Activated CD8-positive, alpha-beta memory T cell treated with anti-CD3 and anti-CD28 coated beads, Interleukin-2, amount 50 U/mL, for 24 hours (primary cell): ENCODE measurements around the gene PTPRT.

Source experiments
- DNase-seq: peaks from one replicate; pipeline ENCODE4 v3.0.0-alpha.2; 2020; ENCODE audit errors: extremely low read depth

PTPRT gene

DNA sequence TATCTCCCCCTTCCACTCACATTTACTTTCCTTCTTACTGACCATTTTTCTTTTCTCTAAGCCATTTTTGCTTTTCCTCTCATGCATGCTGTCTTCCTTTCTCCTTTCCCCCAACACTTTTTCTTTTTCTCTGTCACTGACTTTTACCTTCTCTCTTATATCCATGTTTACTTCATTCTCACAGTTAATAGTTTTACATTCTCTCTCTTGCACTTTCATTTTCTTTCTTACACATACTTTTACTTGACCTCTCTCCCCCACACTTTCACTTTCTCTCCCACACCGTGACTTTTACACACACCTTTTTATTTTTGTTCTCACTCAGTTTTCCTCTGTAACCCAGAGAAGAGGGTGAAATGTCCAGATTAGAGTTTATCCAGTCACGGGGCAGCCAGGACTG is 636.3 kb downstream of the PTPRT start:
- DNase-seq, result no peak

DNA sequence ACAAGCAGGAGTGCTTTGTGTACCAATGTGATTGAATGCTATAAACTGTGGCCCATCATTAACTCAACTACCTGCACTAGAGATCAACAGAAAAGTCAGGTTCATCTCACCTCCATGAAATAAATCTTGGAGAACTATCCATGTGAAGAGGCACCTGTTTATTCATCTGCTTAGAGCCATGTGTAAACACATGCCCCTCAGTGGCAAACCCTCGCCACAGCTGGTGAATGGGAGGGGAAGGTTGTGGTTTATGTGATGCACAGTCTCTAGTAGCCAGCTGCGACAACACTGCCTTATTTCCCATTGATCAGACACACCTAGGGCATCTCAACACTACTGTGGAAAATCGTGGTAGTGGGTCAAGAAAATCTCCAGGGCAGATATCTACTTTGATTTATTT is 640.2 kb downstream of the PTPRT start:
- no peak for DNase-seq

- no peak for DNase-seq
Measured at GRCh38 chr20:42544926-42545325, 644.8 kb downstream of the PTPRT start.

- no peak for DNase-seq
Measured at GRCh38 chr20:42532831-42533230, 656.9 kb downstream of the PTPRT start.

DNA sequence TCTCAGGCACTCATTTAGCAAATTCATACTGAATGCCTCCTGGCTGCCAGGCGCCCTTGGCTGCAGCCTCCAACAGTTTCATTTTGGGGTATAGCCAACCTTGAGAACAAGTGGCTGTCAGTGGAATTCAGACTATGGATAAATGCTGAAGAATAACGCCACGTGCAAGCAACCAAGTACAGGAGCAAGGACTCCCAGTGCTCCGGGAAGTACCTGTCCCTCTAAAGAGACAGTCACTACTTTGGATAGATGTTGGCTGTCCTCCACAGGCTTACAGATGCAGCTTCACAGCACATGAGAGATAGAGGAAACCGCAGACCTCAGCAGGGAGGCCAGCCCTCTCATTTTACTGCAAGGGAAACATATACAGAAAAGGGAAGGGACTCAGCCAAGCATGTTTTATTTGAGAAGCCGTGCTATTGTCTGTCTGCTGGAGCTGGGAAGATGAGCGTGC is 658.2 kb downstream of the PTPRT start:
- DNase-seq, result no peak

GRCh38 chr20:42530855-42531448 is 658.8 kb downstream of the PTPRT start:
- no peak for DNase-seq

DNA sequence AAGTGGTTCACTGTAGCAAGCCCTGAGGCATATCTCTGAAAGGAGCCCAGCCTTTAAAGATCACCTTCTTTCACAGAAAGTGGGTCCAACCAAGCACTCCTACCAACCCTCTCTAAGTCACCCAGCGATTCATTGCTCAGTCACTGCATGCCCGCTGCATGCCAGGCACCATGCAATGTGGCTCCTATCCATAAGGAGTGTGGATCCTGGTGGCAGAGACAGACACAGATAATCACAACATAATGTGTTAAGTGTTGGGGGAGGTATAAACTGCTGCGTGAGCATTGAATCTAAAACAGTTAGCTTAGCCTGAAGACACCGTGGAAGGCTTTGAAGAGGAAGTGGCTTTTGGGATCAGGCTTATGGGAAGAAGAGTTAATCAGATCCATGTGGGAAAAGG is 659.5 kb downstream of the PTPRT start:
- no peak for DNase-seq

DNA sequence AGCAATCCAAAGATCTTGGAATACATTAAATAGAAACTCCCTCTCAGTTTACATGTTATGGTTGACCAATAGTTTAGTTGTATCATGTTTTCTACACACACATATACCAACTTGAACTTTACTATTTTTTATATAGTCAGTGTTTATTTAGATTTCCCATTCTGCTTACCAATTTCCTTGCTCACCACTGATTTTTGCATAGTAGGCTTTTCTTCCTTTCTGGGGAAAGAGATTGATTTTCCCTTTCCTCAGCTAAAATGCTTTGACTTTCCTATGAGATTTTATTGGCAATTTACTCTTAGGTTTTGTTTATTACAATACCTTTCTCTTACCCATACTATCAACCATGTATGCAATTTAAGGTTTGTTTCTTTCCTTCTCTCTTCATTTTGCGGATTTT is 665.6 kb downstream of the PTPRT start:
- DNase-seq, result no peak

DNA sequence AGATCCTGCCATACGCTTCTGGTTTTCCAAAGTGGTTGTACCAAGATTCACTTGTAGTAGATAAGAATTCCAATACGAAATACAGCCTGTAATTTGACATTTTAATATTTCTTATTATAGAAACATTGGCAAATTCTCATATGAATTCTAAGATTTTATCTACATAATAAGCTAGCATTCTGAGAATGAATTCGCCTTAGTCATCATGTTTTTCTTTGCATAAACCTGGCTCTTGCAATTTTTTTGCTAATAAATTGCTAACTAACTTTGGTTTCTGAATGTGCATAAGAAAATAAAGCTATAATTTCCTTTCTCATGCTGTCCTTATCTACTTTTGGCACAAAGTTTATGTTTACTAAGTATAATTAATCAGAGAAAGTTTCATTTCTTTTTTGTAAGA is 673.0 kb downstream of the PTPRT start:
- no peak for DNase-seq

DNA sequence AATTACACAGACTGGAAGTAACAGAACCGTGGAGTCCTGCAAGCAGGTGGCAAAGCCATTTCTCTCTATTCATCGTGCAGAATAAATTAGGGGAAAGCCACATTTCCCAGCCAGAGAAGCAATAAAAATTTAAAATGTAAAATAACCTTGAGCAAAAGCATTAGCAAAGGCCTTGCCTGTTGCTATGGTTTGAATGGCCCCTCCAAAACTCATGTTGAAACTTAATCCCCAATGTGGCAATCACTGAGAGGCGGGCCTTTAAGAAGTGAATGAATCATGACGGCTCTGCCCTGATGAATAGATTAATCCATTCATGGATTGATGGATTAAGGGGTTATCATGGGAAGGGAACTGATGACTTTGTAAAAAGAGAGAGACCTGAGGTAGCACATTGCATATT is 679.0 kb downstream of the PTPRT start:
- DNase-seq, result no peak

DNA sequence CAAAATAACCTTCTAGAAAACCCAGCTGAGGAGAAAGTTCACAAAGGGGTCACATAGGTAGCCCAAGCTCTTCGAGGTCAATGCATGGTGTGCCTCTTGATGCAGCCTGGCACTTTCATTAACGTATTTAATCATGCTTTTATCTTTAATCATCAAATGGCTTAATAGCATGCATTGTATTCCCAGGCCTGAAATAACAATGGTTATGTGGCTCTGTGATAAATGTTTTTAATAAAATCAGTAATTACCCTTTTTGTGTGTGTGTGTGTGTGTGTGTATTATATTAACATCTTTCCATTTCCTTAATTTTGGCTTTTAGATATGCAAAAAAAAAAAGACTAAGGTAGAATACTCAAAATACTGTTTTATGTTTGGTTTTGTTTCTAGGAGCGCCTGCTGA is 681.8 kb downstream of the PTPRT start:
- no peak for DNase-seq

DNA sequence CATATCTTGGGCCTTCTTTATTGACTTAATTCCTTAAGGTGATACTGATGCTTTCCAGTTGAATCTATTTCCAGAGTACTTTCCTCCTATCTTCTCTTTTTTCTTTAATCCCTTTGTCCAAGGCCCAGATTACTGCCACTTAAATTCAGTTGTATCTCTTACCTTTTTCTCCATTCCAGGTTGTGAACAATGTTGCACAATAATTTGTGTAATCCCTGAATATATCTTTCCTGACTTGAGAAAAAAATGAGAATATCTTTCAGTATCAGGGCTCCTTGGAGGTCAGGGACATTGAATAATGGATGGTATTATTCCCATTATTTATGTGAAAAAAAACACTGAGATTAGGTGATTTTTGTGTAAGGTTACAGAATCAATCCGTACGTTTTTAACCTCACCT is 683.3 kb downstream of the PTPRT start:
- no peak for DNase-seq

- DNase-seq, result no peak
Measured at GRCh38 chr20:42502591-42502990, 687.1 kb downstream of the PTPRT start.

- DNase-seq, result no peak
Measured at GRCh38 chr20:42496595-42496994, 693.1 kb downstream of the PTPRT start.

GRCh38 chr20:42494290-42494689 is 695.4 kb downstream of the PTPRT start:
- DNase-seq, result no peak

GRCh38 chr20:42493001-42493400 is 696.7 kb downstream of the PTPRT start:
- DNase-seq, result no peak

- DNase-seq, result no peak
Measured at GRCh38 chr20:42492290-42492689, 697.4 kb downstream of the PTPRT start.

GRCh38 chr20:42485556-42485955 is 704.1 kb downstream of the PTPRT start:
- DNase-seq, result no peak

- DNase-seq, result no peak
Measured at GRCh38 chr20:42484790-42485375, 704.8 kb downstream of the PTPRT start.

DNA sequence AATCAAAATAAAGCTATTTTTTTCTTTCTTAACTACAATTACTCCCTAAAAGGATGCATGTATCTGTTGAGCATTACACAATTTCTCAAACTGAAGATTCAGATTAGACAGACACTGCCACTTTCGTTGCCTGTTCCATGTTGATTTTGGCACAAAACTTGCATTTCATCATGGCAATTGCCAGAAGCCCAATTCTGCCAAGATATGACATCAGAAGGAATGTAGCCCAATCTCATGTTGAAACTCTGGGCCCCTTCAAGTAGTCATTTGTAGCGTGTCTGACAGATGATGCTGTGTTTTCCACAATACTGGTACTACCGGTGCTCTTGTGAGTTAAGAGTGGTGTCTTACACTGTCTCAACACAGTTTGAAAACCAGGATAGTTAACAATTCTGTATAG is 705.4 kb downstream of the PTPRT start:
- no peak for DNase-seq

DNA sequence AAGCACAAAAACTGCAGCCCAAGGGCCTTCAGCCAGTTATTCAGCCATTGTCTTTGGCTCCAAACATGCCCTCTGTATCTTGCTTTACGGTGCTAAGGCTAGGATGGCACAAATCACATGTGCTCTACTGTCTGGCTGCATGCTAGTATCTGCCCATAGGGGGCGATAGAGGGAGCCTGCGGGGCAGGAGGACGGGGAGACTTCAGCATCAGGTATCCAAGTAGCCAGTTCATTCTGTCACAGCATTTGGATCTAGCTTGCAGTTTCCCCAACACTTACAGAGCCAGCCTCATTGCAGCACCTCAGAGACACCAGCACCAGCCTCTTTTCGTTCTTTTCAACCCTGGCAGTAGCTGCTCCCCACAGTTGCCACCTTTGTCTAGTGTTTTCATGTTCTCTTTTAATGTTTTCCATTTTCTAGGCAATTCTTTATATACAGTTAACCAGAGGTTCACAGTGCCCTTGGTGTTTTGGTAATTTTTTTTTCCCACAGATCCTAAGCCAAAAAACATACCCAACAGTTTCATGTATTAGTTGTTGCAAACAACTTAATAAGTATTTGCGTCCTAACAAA is 705.9 kb downstream of the PTPRT start:
- DNase-seq, result no peak

GRCh38 chr20:42482808-42483207 is 706.9 kb downstream of the PTPRT start:
- no peak for DNase-seq

GRCh38 chr20:42475773-42476172 is 713.9 kb downstream of the PTPRT start:
- DNase-seq, result no peak

DNA sequence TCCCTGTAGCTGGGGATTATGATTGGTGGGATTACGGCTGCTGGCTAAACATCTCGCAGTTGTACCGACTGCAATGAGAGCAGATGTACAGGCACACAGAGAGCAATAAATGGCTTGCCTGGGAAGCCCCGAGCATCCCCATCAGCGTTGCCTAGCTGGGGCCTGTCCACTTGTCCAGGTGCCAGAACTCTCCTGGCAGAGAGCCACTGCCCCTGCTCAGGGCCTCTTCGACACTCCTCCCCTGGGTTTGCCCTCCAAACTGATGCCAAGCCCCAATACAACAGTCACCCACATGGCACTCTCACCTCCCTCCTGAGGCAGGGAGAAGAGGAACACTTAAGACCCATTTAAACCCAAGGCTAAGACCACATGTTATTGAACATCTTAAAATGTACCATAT is 715.1 kb downstream of the PTPRT start:
- DNase-seq, result no peak
